Ectodermal cell (in vitro differentiated cells): Measurements from ENCODE around the gene AKIRIN2.
"Not testable (repeated sequence)": the region's sequence is repeated elsewhere in the genome, so short reads cannot be mapped to it uniquely, and the experiment has no call there.

Experiments used
- H3K27ac ChIP-seq: 2 replicates; pipeline ENCODE4 v1.7.0; 2013; ENCODE audit warnings: mild to moderate bottlenecking, low read depth, low read length; ENCODE audit not compliant: insufficient read depth, poor library complexity, severe bottlenecking
- H3K27me3 ChIP-seq: 2 replicates; pipeline ENCODE4 v1.7.0; 2013; ENCODE audit warnings: mild to moderate bottlenecking, low read length; ENCODE audit not compliant: insufficient read depth, control insufficient read depth, poor library complexity, severe bottlenecking
- H3K36me3 ChIP-seq: one replicate; pipeline ENCODE4 v1.7.0; 2013; ENCODE audit warnings: low read length; ENCODE audit not compliant: control insufficient read depth, insufficient read depth
- H3K4me1 ChIP-seq: one replicate; pipeline ENCODE4 v1.7.0; 2013; ENCODE audit warnings: low read length; ENCODE audit not compliant: control insufficient read depth, insufficient read depth
- H3K4me3 ChIP-seq: 2 replicates; pipeline ENCODE4 v1.7.0; 2013; ENCODE audit warnings: low read depth, low read length, control low read depth; ENCODE audit not compliant: insufficient read depth
- H3K9me3 ChIP-seq: 2 replicates; pipeline ENCODE4 v1.7.0; 2013; ENCODE audit warnings: mild to moderate bottlenecking, low read length, moderate library complexity; ENCODE audit not compliant: control insufficient read depth
- WGBS, 2 experiments: methylation state at CpG; one replicate each; pipeline ENCODE4 v1.1.7; 2013; ENCODE audit warnings: missing lambda C conversion rate in 2 of 2; 5-methylcytosine and 5-hydroxymethylcytosine counted together

Gene AKIRIN2

GRCh38 chr6:87716928-87717614, 15.0 kb upstream of the AKIRIN2 start:
- 84 to 87% methylated on average over 4 of the region's 4 CpGs for WGBS, 2 experiments
- Histone ChIP-seq H3K27me3 (no peaks in the 10 kb centered on the region), H3K27ac (no peak overlapping the region), H3K36me3 (no peaks in the 10 kb centered on the region), H3K4me3 (no peak overlapping the region), H3K4me1 (no peaks in the 10 kb centered on the region), H3K9me3 (no peaks in the 10 kb centered on the region)

- no peaks in the 10 kb centered on the region for H3K27me3 ChIP-seq
- no peaks in the 10 kb centered on the region for H3K4me1 ChIP-seq
- no peak overlapping the region for H3K27ac ChIP-seq
- H3K4me3 ChIP-seq: no peak overlapping the region
- H3K36me3 ChIP-seq: no peaks in the 10 kb centered on the region
- 85 to 90% methylated on average over 2 of the region's 2 CpGs for WGBS, 2 experiments
- no peaks in the 10 kb centered on the region for H3K9me3 ChIP-seq
Observed at GRCh38 chr6:87714093-87714842, 12.2 kb upstream of the AKIRIN2 start.

DNA sequence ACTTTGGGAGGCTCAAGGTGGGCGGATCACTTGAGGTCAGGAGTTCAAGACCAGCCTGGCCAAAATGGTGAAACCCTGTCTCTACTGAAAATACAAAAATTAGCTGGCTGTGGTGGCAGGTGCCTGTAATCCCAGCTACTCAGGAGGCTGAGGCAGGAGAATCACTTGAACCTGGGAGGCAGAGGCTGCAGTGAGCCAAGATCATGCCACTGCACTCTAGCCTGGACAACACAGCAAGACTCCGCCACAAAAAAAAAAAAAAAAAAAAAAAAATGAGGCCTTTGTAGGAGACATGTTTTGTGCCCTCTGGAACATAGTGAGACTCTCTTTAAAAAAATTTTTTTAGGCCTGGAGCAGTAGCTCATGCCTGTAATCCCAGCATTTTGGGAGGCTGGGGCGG, 10.7 kb upstream of the AKIRIN2 start:
- not testable (repeated sequence) for H3K4me3 ChIP-seq, H3K27ac ChIP-seq, H3K4me1 ChIP-seq, H3K36me3 ChIP-seq, H3K27me3 ChIP-seq, H3K9me3 ChIP-seq
- 91 to 93% methylated on average over 2 to 3 of the region's 3 CpGs for WGBS, 2 experiments

DNA sequence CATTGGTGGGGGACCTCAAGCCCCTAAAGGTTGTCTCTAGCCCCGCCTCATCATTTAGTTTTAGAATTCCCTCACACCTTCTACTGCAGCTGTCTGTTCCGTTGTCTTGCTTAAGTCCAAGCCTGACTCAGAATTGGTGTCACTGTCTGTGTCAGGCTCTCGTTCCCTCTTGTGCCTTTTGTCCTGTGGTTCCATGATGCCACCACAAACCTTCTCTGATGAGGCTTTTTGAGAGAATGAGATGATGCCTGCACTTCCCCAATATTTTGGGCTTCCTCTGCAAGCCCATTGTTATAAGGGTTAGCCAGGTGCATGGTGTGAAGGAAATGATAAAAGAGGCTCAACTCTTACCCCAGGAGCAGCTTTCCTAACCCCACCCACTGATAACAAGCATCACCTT, 8.1 kb upstream of the AKIRIN2 start:
- H3K4me1 ChIP-seq: no peaks in the 10 kb centered on the region
- H3K9me3 ChIP-seq: no peaks in the 10 kb centered on the region
- H3K4me3 ChIP-seq: no peak overlapping the region
- WGBS, 2 experiments: 89% methylated on average over 3 of the region's 3 CpGs
- H3K27ac ChIP-seq: no peak overlapping the region
- no peaks in the 10 kb centered on the region for H3K36me3 ChIP-seq
- H3K27me3 ChIP-seq: no peaks in the 10 kb centered on the region

GRCh38 chr6:87708581-87709427, 6.8 kb upstream of the AKIRIN2 start:
- 84 to 95% methylated on average over 2 of the region's 7 CpGs for WGBS, 2 experiments

GRCh38 chr6:87706187-87706966, 4.3 kb upstream of the AKIRIN2 start:
- H3K4me1 ChIP-seq: no peaks in the 10 kb centered on the region
- no peak overlapping the region for H3K27ac ChIP-seq
- no peaks in the 10 kb centered on the region for H3K9me3 ChIP-seq
- WGBS, 2 experiments: 92 to 98% methylated on average over 1 to 2 of the region's 3 CpGs
- no peaks in the 10 kb centered on the region for H3K36me3 ChIP-seq
- no peaks in the 10 kb centered on the region for H3K27me3 ChIP-seq
- H3K4me3 ChIP-seq: no peak overlapping the region

More at GRCh38 chr6:87708581-87709427, 6.8 kb upstream of the AKIRIN2 start:
- H3K27me3 ChIP-seq, H3K9me3 ChIP-seq, H3K36me3 ChIP-seq, H3K27ac ChIP-seq, H3K4me3 ChIP-seq, H3K4me1 ChIP-seq: not testable (repeated sequence)

GRCh38 chr6:87705070-87705691, 3.1 kb upstream of the AKIRIN2 start:
- H3K4me3 ChIP-seq: no peak overlapping the region
- H3K36me3 ChIP-seq: no peaks in the 10 kb centered on the region
- WGBS, 2 experiments: 92 to 94% methylated on average over 4 of the region's 4 CpGs
- no peaks in the 10 kb centered on the region for H3K27me3 ChIP-seq
- H3K27ac ChIP-seq: no peak overlapping the region
- no peaks in the 10 kb centered on the region for H3K9me3 ChIP-seq
- H3K4me1 ChIP-seq: no peaks in the 10 kb centered on the region

GRCh38 chr6:87703039-87703438, 1.0 kb upstream of the AKIRIN2 start:
- not testable (repeated sequence) for H3K9me3 ChIP-seq, H3K4me1 ChIP-seq, H3K36me3 ChIP-seq, H3K27me3 ChIP-seq
- Histone ChIP-seq H3K4me3 (peak overlapping the region; percentile 88), H3K27ac (peak overlapping the region; percentile 95)
- WGBS, 2 experiments: 89 to 93% methylated on average over 18 to 19 of the region's 19 CpGs

GRCh38 chr6:87702589-87702945, 534 bp upstream of the AKIRIN2 start:
- peak overlapping the region; percentile 88 for H3K4me3 ChIP-seq
- 0% methylated on average over 7 of the region's 7 CpGs for WGBS, 2 experiments
- no peaks in the 10 kb centered on the region for H3K36me3 ChIP-seq
- peaks cover 7% of the 10 kb centered on the region for H3K4me1 ChIP-seq
- peak overlapping the region; percentile 95 for H3K27ac ChIP-seq
- no peaks in the 10 kb centered on the region for H3K27me3 ChIP-seq
- H3K9me3 ChIP-seq: no peaks in the 10 kb centered on the region
